Neural cell (in vitro differentiated cells): Measurements from ENCODE around the gene FNDC3A.

Experiments
- CTCF ChIP-seq: fragments of 450-650 bp; IDR thresholded peaks from 2 replicates; pipeline ENCODE4 v1.5.1; 2014; ENCODE audit warnings: antibody characterized with exemption, mild to moderate bottlenecking, moderate library complexity; ENCODE audit not compliant: poor library complexity, severe bottlenecking
- EP300 ChIP-seq: fragments of 450-650 bp; conservative IDR thresholded peaks from 2 replicates; pipeline ENCODE4 v1.6.1; 2014; ENCODE audit warnings: antibody characterized with exemption, mild to moderate bottlenecking, moderate library complexity; ENCODE audit not compliant: poor library complexity, severe bottlenecking
- EZH2 ChIP-seq: fragments of 200-600, 300-800 bp; shearing (Covaris generic), sonication (generic); IDR thresholded peaks from 2 replicates; pipeline ENCODE4 v1.6.1; 2014; ENCODE audit warnings: antibody characterized with exemption, low read length, borderline replicate concordance, mild to moderate bottlenecking; ENCODE audit not compliant: insufficient read depth, poor library complexity, severe bottlenecking
- MXI1 ChIP-seq: fragments of 450-650 bp; conservative IDR thresholded peaks from 2 replicates; pipeline ENCODE4 v1.6.1; 2014; ENCODE audit warnings: antibody characterized with exemption, mild to moderate bottlenecking; ENCODE audit not compliant: poor library complexity, severe bottlenecking
- POLR2AphosphoS5 ChIP-seq: IDR thresholded peaks from 2 replicates; pipeline ENCODE4 v1.6.1; 2012
- REST ChIP-seq: IDR thresholded peaks from 2 replicates; pipeline ENCODE4 v1.6.1; 2012; ENCODE audit warnings: borderline replicate concordance
- SMC3 ChIP-seq: fragments of 450-650 bp; conservative IDR thresholded peaks from 2 replicates; pipeline ENCODE4 v1.6.1; 2014; ENCODE audit warnings: antibody characterized with exemption, mild to moderate bottlenecking, moderate library complexity; ENCODE audit not compliant: poor library complexity
- TAF1 ChIP-seq: IDR thresholded peaks from 2 replicates; pipeline ENCODE4 v1.6.1; 2012; ENCODE audit warnings: low read depth

- TF ChIP-seq CTCF (no peak), TAF1 (no peak), POLR2AphosphoS5 (no peak), MXI1 (no peak), SMC3 (no peak), EZH2 (no peak), EP300 (no peak), REST (no peak)
These were observed 138.0 kb downstream of the FNDC3A start for GRCh38 chr13:49113526-49114286.
